ENCODE data around the gene IL24. TPM values are rescaled to one million over a fixed set of nuclear protein-coding genes. Genes with fewer than 3 reads are reported as not detected.

The IL24 gene
- total and polyA plus RNA-seq, 10 of the 15 experiments (the other 5 are each of a cell fraction or from before 2014, with no cell fraction given) = 0.05 to 19.8 (median 0.35) TPM; not detected in 1

- TF ChIP-seq GATAD2B (conservative IDR thresholded peaks at IDR 0.05; ENCODE audit: low read depth) (no peak), RB1 (IDR thresholded peaks at IDR 0.05; ENCODE audit: borderline replicate concordance) (0 out of 2 replicates have a peak, but pooled peaks have one; percentile 7), HDAC6 (IDR thresholded peaks at IDR 0.05; ENCODE audit: unreplicated experiment) (no peak), ETV6 (conservative IDR thresholded peaks at IDR 0.05 in 1 of 2, IDR thresholded peaks at IDR 0.05 in 1 of 2; ENCODE audit: borderline replicate concordance in 1 of 2, low read depth in 1 of 2) (no peak), IRF4 (IDR thresholded peaks at IDR 0.05; ENCODE audit: low read depth, low read length) (no peak), ZNF687 (IDR thresholded peaks at IDR 0.05) (no peak), ZBTB11 (CRISPR knock-in tag; IDR thresholded peaks at IDR 0.05) (no peak), HDGF (IDR thresholded peaks at IDR 0.05) (peak; percentile 82), NBN (IDR thresholded peaks at IDR 0.05) (0 out of 2 replicates have a peak, but pooled peaks have one; percentile 23), POLR2AphosphoS2 (IDR thresholded peaks at IDR 0.05; ENCODE audit: low read depth, low read length) (no peak), TBL1XR1 (IDR thresholded peaks at IDR 0.05; ENCODE audit: low read depth, low read length) (no peak), CTCF (IDR thresholded peaks at IDR 0.05 in 2 of 3, conservative IDR thresholded peaks at IDR 0.05 in 1 of 3; ENCODE audit: control insufficient read depth in 2 of 3, extremely low read depth in 1 of 3, insufficient read depth in 1 of 3, low read depth in 3 of 3, low read length in 3 of 3) (peak; percentile 71 to 90 (median 77); a peak in 5 of 6 replicates), NR2F1 (conservative IDR thresholded peaks at IDR 0.05) (no peak), CEBPZ (IDR thresholded peaks at IDR 0.05; ENCODE audit: low read depth, low read length) (no peak), RAD21 (IDR thresholded peaks at IDR 0.05; ENCODE audit: insufficient read depth, low read depth, low read length) (peak; percentile 76), ZNF622 (IDR thresholded peaks at IDR 0.05) (no peak), POLR2A (IDR thresholded peaks at IDR 0.05; ENCODE audit: low read depth, low read length) (peak; percentile 40; the same call in 1 of the 2 replicates)
Observed at GRCh38 chr1:206912445-206913095, 15.3 kb downstream of the IL24 start (continued).
